HG03469 (cell line): ENCODE results near the gene SLITRK2.

Experiments
- ATAC-seq: cut with Tn5 transposase; IDR thresholded peaks from one replicate; pipeline ENCODE4 v1.9.1; 2021; ENCODE audit warnings: mild to moderate bottlenecking, moderate library complexity, moderate number of reproducible peaks; ENCODE audit not compliant: unreplicated experiment

The SLITRK2 gene

GRCh38 chrX:145817331-145818185 is at the start of gene SLITRK2:
Gene SLITRK2 (plus strand): TSS chrX:145817829. CDS start chrX:145822426, 4,597 bp downstream.
- no peak for ATAC-seq

GRCh38 chrX:145773006-145773405 is 44.6 kb upstream of the SLITRK2 start:
- no peak for ATAC-seq

GRCh38 chrX:145792281-145792680 is 25.3 kb upstream of the SLITRK2 start:
- no peak for ATAC-seq

GRCh38 chrX:145803508-145803907 is 14.1 kb upstream of the SLITRK2 start:
- no peak for ATAC-seq

GRCh38 chrX:145813081-145813480 is 4.5 kb upstream of the SLITRK2 start:
- ATAC-seq = no peak

GRCh38 chrX:145816601-145817315 is 871 bp upstream of the SLITRK2 start:
- ATAC-seq = no peak

GRCh38 chrX:145818186-145819113 is 821 bp downstream of the SLITRK2 start:
- ATAC-seq = no peak

GRCh38 chrX:145820825-145821224 is 3.2 kb downstream of the SLITRK2 start:
- ATAC-seq = no peak

- no peak for ATAC-seq
Observed at GRCh38 chrX:145821291-145821897, 3.8 kb downstream of the SLITRK2 start.

- no peak for ATAC-seq
Observed at GRCh38 chrX:145821898-145822571, 4.4 kb downstream of the SLITRK2 start.

- no peak for ATAC-seq
Observed at GRCh38 chrX:145823132-145823531, 5.5 kb downstream of the SLITRK2 start.

GRCh38 chrX:145825896-145826295 is 8.3 kb downstream of the SLITRK2 start:
- ATAC-seq = no peak

GRCh38 chrX:145826466-145826865 is 8.8 kb downstream of the SLITRK2 start:
- no peak for ATAC-seq

GRCh38 chrX:145832796-145833195 is 15.2 kb downstream of the SLITRK2 start:
- ATAC-seq = no peak

- ATAC-seq = no peak
Observed at GRCh38 chrX:145840531-145840930, 22.9 kb downstream of the SLITRK2 start.

- no peak for ATAC-seq
Observed at GRCh38 chrX:145843146-145843904, 25.7 kb downstream of the SLITRK2 start.

GRCh38 chrX:145844886-145845285 is 27.3 kb downstream of the SLITRK2 start:
- no peak for ATAC-seq

- ATAC-seq = no peak
Observed at GRCh38 chrX:145848448-145848847, 30.8 kb downstream of the SLITRK2 start.

GRCh38 chrX:145848857-145849256 is 31.2 kb downstream of the SLITRK2 start:
- no peak for ATAC-seq
